CD4-positive, alpha-beta T cell treated with Interleukin-10 for 1 hour (primary cell): ENCODE data around the gene GFM2.
"Not testable (repeated sequence)": the region's sequence is repeated elsewhere in the genome, so short reads cannot be mapped to it uniquely, and the experiment has no call there.

Source experiments
- DNase-seq: peaks from one replicate; pipeline ENCODE4 v3.0.0-alpha.2; 2020

The GFM2 gene

DNA sequence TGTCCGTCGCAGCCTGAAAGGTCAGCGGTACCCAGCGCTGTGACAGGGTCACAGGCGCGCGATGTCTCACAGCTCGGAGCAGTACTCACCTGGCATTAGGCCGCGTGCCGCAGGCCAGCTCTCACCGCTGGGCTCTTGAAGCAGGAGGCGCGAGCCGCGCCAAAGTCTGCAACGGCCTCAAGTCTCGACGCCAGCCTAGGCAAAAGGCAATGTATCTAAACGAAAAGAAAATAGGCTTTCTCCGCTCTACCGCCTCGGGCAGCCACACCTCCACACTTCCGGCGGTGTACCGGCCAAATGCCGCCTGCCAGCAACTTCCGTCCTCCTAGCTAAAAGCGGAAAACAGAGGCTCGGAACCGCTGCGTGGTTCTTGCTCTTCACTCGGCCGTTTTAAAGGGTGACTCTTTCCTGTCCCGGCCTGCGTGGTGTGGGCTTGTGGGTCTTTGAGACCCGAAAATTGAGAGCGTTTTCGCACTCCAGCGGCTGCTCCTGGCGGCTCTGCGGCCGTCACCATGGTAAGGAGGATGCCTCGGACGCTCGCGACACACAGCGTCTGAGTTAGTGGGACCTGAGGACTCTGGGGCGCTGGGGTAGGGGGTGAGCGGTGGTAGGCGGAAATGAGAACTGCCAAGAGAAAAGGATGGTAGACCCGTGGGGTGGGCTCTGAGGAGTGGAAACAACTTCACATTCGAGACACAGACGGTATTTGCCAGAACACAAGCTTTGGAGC is at the start of gene GFM2, which contains the start of gene NSA2:
Gene GFM2, minus strand, starts transcription at position 269 of the 730 bp plus-strand sequence. CDS start 3,375 bp downstream, outside the sequence.
Gene NSA2, plus strand, starts transcription at position 401 of the 730 bp plus-strand sequence. Its CDS starts 112 bp downstream, at position 513.
- DNase-seq, result peak; percentile 94

DNA sequence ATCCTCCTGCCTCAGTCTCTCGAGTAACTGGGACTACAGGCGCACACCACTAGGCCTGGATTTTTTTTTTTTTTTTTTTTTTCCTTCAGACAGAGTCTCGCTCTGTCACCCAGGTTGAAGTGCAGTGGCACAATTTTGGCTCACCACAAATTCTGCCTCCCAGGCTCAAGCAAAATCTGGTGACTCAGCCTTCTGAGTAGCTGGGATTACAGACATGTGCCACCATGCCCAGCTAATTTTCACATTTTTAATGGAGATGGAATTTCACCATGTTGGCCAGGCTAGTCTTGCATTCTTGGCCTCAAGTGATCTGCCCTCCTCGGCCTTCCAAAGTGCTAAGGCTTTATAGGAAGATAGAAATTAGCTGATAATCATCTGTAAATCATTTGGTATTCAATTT is 44.0 kb upstream of the GFM2 start:
- no peak for DNase-seq

GRCh38 chr5:74801941-74802340 is 35.0 kb upstream of the GFM2 start:
- DNase-seq, result no peak

- no peak for DNase-seq
Observed at GRCh38 chr5:74801197-74801596, 34.3 kb upstream of the GFM2 start.

GRCh38 chr5:74798977-74799911 is 32.3 kb upstream of the GFM2 start:
- DNase-seq, result no peak

- not testable (repeated sequence) for DNase-seq
Observed at GRCh38 chr5:74791669-74792068, 24.8 kb upstream of the GFM2 start.

DNA sequence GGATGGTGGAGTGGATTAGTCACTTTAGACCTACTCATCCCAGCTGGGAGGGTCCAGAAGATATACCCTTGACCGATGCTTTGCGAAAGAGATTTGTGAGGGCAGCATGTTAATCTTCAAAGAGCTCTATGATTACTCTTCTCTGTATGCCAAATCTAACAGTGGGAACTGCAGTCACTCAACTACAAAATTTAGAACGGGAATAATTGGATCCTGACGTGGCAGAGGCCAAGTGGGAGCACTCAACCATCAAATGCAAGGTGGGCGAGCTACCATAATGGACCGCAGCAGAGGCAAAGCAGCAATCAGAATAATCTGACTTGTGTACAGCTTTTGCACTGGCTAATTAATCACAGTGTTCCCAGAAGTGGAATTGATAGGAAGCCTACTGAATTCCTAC is 20.5 kb upstream of the GFM2 start:
- no peak for DNase-seq

GRCh38 chr5:74786851-74787250 is 19.9 kb upstream of the GFM2 start:
- DNase-seq, result no peak

- no peak for DNase-seq
Observed at GRCh38 chr5:74778609-74779008, 11.7 kb upstream of the GFM2 start.

DNA sequence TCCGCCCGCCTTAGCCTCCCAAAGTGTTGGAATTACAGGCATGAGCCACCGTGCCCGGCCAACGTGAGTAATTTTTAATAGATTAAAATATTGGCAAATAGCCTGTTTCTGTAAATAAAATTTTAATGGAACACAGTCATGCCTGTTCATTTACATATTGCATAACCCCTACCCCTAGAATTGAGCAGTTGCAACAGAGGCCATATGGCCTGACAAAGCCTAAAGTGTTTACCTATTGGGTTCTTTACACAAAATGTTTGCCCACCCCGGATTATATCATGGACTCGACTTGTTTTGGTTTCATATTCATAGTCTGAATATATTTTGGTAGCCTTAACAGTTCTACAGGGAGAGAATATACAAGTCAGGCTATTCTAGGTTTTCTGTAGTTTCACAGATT is 5.4 kb upstream of the GFM2 start:
- DNase-seq, result no peak

GRCh38 chr5:74767579-74767913 is 629 bp upstream of the GFM2 start:
- DNase-seq, result no peak

- peak; percentile 47 for DNase-seq
Observed at GRCh38 chr5:74766418-74766848, 484 bp downstream of the GFM2 start.

DNA sequence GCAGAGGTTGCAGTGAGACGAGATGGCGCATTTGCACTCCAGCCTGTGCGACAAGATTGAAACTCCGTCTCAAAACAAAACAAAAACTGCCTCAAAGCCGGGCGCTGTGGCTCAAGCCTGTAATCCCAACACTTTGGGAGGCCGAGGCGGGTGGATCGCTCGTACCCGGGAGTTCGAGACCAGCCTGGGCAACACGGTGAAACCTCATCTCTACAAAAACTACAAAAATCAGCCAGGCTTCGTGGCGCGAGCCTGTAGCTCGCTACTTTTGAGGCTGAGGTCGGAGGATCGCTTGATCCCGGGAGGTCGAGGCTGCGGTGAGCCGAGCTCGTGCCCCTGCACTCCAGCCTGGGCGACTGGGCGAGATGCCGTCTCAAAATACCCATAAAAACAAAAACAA is 988 bp downstream of the GFM2 start:
- DNase-seq, result no peak

DNA sequence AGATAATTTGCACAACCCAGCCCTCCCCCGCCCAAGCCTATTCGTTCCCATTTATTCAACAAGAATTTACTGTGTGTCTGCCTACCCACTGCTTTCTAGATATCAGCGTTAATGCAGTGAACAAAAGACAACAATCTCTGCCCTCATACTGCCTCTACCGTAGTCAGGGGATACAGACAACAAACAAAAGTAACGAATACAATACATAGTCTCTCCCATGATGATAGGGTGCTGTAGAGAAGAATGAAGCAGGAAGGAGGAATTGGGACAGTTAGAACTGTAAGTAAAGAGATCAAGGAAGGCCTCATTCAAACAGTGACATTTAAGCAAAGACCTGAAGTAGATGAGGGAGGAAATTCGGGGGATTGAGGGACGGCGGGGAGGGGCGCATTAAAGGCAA is 1.7 kb downstream of the GFM2 start:
- DNase-seq, result no peak

GRCh38 chr5:74763504-74763903 is 3.4 kb downstream of the GFM2 start:
- no peak for DNase-seq

DNA sequence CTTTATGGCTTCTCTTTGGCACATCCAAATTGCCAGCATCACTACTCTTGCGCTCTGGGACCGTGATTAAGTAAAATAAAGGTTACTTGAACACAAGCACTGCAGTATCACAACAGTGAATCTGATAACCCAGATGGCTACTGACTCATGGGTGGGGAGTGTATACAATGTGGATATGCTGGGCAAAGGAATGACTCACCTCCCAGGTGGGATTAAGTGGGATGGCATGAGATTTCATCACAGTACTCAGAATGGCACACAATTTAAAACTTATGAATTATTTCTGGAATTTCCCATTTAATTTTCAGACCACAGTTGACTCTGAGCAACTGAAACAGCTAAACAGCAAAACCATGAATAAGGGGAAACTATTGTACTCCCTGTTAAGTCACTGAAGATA is 4.3 kb downstream of the GFM2 start:
- no peak for DNase-seq

- no peak for DNase-seq
Observed at GRCh38 chr5:74761241-74761640, 5.7 kb downstream of the GFM2 start.

DNA sequence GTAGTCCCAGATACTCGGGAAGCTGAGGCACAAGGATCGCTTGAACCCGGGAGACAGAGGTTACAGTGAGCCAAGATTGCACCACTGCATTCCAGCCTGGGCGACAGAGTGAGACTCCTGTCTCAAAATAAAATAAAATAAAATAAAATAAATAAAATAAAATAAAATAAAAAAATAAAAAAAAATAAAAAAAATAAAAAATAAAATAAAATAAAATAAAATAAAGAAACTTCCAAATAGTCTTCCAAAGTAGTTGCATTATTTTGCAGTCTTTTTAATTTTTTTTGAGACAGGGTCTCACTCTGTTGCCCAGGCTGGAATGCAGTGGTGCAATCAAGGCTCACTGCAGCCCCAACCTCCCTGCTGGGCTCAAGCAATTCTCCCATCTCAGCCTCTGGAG is 18.2 kb downstream of the GFM2 start:
- DNase-seq, result not testable (repeated sequence)

- no peak for DNase-seq
Observed at GRCh38 chr5:74738406-74738805, 28.5 kb downstream of the GFM2 start.

DNA sequence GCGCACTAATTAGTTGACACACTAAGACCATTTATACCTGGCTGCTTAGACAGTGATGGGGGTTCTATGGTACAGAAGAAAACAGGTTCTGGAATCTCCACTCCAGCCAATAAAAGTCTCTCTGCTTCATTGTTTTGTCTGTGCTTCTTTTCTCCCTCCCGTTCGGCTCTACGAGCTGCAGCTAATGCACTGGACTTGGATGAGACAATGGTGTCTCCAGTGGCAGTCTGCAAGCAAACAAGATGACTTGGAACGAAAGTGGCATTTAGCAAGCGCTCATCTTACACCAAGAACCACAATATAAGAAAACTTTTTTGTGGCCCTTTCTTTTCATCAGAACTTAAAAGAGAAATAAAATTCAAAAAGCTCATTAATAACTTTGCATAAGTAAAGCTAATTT is 30.2 kb downstream of the GFM2 start:
- no peak for DNase-seq

DNA sequence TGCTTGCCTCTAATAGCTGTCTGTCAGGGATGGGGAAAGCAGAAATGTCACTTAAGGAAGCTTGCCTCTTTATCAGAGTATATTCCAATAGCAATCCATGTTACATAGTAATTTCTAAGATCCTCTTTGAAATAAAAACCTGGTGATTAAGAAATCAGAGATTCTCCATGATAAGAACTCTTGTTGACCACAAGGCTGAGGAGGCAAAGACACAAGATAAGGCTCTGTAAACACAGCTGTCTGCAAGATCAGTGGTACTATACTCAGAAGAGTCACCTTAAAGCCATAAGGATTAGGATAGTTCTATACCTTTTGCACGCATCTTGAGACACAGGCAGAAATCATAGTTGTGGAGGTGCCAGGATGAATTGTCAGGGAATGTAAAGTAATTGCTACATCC is 41.6 kb downstream of the GFM2 start:
- DNase-seq, result no peak

DNA sequence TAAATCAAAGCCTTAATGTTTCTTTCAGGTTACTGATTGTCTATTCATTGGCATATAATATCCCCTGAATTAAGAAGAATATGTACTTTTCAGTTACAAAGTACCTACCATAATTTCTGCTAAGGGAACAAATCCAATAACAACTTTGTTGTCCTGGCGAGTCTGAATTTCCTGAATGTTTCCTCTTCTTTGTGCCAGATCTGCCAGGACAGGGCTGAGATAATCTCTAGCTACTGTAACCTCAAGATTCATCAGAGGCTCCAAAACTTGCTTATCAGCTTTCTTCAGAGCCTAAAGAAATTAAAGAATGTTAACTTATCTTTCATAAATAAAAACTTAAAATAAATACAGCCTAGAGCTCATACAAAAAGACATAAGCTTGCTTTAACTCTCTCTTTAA is 44.6 kb downstream of the GFM2 start:
- no peak for DNase-seq

DNA sequence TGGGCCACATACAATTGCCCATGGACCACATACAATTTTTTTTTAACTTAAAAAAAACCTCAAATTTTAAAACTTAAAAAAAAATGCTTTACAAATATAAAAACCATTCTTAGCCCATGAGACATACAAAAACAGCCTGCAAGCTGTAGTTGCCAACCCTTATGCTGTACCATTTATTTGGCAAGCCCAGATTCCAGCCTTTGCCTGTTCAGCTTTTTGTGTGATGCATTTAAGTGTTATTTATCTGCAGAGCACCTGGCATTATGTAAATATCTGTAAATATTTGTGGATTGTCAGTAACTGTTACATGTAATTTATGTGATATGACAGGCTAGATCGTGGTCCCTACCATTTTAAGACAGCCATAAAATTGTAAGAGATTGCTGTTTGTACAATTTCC is 49.3 kb downstream of the GFM2 start:
- no peak for DNase-seq

DNA sequence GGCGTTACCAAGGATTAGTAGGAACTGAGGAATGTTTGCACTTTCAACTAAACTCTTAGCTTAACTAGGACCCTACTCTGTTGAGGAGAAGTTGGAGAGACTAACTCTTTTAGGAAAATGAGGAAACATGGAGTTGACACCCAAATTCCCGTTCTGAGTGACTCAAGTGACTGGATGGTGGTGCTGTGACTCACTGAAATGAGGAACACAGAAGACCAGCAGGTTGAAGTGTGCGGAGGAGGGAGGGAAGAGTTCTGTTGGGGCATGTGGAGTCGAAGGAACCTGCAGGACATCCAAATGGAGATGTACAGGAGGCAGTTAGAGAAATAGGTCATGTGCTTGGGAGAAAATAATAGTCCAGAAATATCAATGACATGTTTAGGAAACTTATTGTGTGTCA is 73.7 kb downstream of the GFM2 start:
- DNase-seq, result no peak
